ENCODE measurements around the gene TMEM92. TPM values are rescaled to one million over a fixed set of nuclear protein-coding genes. Genes with fewer than 3 reads are reported as not detected.

TMEM92 gene
- total RNA-seq, 8 experiments from 2014 or later = 0.18 to 0.64 (median 0.38) TPM; not detected in 3

DNA sequence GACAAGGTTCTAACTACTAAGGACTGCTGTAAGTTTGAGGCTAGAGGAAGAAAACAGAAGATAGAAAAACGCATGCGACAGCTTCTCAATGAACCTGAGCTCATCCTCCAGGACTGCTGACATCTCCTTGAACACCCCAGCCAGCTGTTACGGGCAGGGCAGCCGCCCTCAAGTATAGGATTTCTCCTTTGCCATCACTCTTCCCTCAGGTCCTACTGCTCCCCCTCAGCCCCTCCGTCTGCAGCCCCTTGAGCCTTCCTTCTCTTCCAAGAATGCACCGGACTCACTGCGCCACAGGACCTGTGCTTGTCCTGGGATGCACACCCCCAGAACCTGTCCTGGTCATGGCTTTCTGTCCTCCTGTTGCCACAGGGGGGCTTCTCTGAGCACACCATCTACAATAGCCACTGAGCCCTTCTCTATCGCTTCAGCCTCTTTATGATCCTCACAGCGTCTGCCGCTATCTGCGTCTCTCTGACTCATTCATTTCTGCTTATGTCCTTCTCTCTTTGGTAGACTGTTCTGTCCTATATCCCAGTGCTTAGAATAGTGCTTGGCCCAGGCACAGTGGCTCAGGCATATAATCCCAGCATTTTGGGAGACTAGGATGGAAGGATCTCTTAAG lies 56.0 kb downstream of the TMEM92 start:
- H3K4me1 ChIP-seq (replicated peaks in 1 of 2) = no peaks in the 10 kb centered on the region
- WGBS, 10 experiments = 54 to 100% (median 87%) methylated on average over 1 to 11 of the region's 11 CpGs; no CpG with 5 or more reads in 5 of the 10 experiments

More for the DNA sequence above, 56.0 kb downstream of the TMEM92 start:
- in situ Hi-C loops (cut with MboI; ENCODE audit: low pct_unique_long_range_greater_than_20kb in 2 of 9, low sequenced_read_pairs in 9 of 9, unreplicated experiment in 9 of 9) = no loop called here
- ATAC-seq (replicated peaks in 6 of 8) = no peak
- Histone ChIP-seq H3K4me3 (no peak overlapping the region), H3K27ac (no peak overlapping the region)

Other genes with a start within 250 kb of the TMEM92 start
- 10 to 100 TPM in 1 of 8 experiments, 1 to 10 TPM in 7; 2.9 to 72.8 (median 9.1) TPM for gene ITGA3, start 218.4 kb upstream of the TMEM92 start, total RNA-seq
- gene PDK2, start 179.1 kb upstream of the TMEM92 start, total RNA-seq = 10 to 100 TPM in 4 of 8 experiments, 1 to 10 TPM in 4; 7.1 to 53.4 (median 10.7) TPM
- 10 to 100 TPM in 5 of 8 experiments, 1 to 10 TPM in 3; 2.1 to 19.4 (median 10.8) TPM for gene SAMD14, start 144.3 kb upstream of the TMEM92 start, total RNA-seq
- gene PPP1R9B, start 123.8 kb upstream of the TMEM92 start, total RNA-seq = 10 to 100 TPM; 19.7 to 43.3 (median 29.6) TPM
- gene SGCA, start 108.5 kb upstream of the TMEM92 start, total RNA-seq = 1 to 10 TPM in 3 of 8 experiments, under 1 TPM in 3, not detected in 2; 0.22 to 3.4 (median 1.1) TPM
- gene COL1A1, start 72.8 kb upstream of the TMEM92 start, total RNA-seq = 100 to 1,000 TPM in 1 of 8 experiments, 10 to 100 TPM in 2, 1 to 10 TPM in 2, under 1 TPM in 3; 0.54 to 614 (median 7.1) TPM
- 10 to 100 TPM in 5 of 8 experiments, 1 to 10 TPM in 3; 8.3 to 25.8 (median 10.9) TPM for gene XYLT2, start 71.7 kb downstream of the TMEM92 start, total RNA-seq
- gene MRPL27, start 98.7 kb downstream of the TMEM92 start, total RNA-seq = 100 to 1,000 TPM in 3 of 8 experiments, 10 to 100 TPM in 5; 54.3 to 138 (median 94.4) TPM
- gene EME1, start 98.8 kb downstream of the TMEM92 start, total RNA-seq = 10 to 100 TPM in 2 of 8 experiments, 1 to 10 TPM in 5, under 1 TPM in 1; 0.66 to 14.5 (median 5.7) TPM
- 100 to 1,000 TPM in 3 of 8 experiments, 10 to 100 TPM in 5; 44.5 to 143 (median 74.3) TPM for gene LRRC59, start 123.1 kb downstream of the TMEM92 start, total RNA-seq
- gene ACSF2, start 151.8 kb downstream of the TMEM92 start, total RNA-seq = 10 to 100 TPM in 3 of 8 experiments, 1 to 10 TPM in 5; 1.6 to 31.1 (median 5.6) TPM
- 1 to 10 TPM in 3 of 8 experiments, under 1 TPM in 5; 0.11 to 3.0 (median 0.66) TPM for gene CHAD, start 194.4 kb downstream of the TMEM92 start, total RNA-seq
- gene RSAD1, start 204.4 kb downstream of the TMEM92 start, total RNA-seq = 10 to 100 TPM; 13.0 to 44.7 (median 20.0) TPM
- 1 to 10 TPM in 4 of 8 experiments, under 1 TPM in 3, not detected in 1; 0.71 to 2.8 (median 1.2) TPM for gene MYCBPAP, start 234.0 kb downstream of the TMEM92 start, total RNA-seq